Measurements from ENCODE around the gene MAP3K20. TPM values are rescaled to one million over a fixed set of nuclear protein-coding genes. Genes with fewer than 3 reads are reported as not detected.

The MAP3K20 gene
- total RNA-seq, 4 donors from 2014 or later: 24.1 to 34.5 (median 25.6) TPM

DNA sequence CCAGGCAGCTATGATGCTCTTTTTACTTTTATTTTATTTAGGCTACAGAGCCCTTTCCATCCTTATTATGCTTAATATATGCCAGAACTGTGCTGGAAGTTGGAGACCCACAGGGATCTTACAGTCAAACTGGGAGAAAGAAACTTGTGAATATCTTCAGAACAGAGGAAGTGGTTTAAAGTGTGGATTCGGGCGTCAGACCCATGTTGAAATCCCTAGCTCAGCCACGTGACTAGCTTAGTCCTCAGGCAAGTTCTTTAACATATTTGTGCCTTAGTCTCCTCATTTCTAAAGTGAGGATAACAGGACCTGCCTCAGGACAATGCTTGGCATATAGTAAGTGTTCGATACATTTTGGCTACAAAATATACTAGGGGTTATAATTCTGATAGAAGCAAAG lies 59.1 kb downstream of the MAP3K20 start:
- Histone ChIP-seq H3K36me3 (no peaks in the 10 kb centered on the region), H3K27ac (no peak overlapping the region), H3K9me3 (no peaks in the 10 kb centered on the region), H3K4me3 (replicated peaks in 1 of 3) (no peak overlapping the region), H3K27me3 (no peaks in the 10 kb centered on the region), H3K4me1 (no peaks in the 10 kb centered on the region)
- 74 to 87% methylated on average over 4 of the region's 4 CpGs for WGBS, 2 donors
- intact Hi-C loops (cut with DNase I): no loop called here
- no peak for DNase-seq
- TF ChIP-seq POLR2A (IDR thresholded peaks at IDR 0.05): no peak
- TF ChIP-seq, protein P1, sequence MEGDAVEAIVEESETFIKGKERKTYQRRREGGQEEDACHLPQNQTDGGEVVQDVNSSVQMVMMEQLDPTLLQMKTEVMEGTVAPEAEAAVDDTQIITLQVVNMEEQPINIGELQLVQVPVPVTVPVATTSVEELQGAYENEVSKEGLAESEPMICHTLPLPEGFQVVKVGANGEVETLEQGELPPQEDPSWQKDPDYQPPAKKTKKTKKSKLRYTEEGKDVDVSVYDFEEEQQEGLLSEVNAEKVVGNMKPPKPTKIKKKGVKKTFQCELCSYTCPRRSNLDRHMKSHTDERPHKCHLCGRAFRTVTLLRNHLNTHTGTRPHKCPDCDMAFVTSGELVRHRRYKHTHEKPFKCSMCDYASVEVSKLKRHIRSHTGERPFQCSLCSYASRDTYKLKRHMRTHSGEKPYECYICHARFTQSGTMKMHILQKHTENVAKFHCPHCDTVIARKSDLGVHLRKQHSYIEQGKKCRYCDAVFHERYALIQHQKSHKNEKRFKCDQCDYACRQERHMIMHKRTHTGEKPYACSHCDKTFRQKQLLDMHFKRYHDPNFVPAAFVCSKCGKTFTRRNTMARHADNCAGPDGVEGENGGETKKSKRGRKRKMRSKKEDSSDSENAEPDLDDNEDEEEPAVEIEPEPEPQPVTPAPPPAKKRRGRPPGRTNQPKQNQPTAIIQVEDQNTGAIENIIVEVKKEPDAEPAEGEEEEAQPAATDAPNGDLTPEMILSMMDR (IDR thresholded peaks at IDR 0.05): no peak

DNA sequence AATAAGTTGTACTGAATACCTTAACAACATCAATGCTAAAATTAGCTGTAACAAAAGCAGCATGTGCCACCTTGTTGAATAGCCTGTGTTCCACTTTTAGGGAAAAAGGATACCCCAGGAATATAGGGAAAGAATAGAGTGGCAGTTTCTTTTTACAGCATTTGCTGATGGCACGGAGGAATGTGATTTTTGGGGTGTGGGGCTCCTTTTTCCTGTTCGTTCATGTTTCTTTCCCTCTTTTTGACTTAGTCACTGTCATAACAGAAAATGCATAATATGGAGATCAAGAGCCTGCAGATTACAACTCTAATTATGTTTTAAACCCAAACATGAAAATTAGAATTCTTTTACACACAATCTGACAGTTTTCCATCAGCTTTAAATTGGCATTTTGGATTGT lies 60.4 kb downstream of the MAP3K20 start:
- no peak for DNase-seq
- Histone ChIP-seq H3K9me3 (no peaks in the 10 kb centered on the region), H3K27ac (no peak overlapping the region), H3K4me1 (no peaks in the 10 kb centered on the region), H3K27me3 (no peaks in the 10 kb centered on the region), H3K4me3 (replicated peaks in 1 of 3) (no peak overlapping the region), H3K36me3 (no peaks in the 10 kb centered on the region)
- intact Hi-C loops (cut with DNase I): no loop called here
- 84 to 87% methylated on average over 2 of the region's 2 CpGs for WGBS, 2 donors
- TF ChIP-seq POLR2A (IDR thresholded peaks at IDR 0.05): no peak

DNA sequence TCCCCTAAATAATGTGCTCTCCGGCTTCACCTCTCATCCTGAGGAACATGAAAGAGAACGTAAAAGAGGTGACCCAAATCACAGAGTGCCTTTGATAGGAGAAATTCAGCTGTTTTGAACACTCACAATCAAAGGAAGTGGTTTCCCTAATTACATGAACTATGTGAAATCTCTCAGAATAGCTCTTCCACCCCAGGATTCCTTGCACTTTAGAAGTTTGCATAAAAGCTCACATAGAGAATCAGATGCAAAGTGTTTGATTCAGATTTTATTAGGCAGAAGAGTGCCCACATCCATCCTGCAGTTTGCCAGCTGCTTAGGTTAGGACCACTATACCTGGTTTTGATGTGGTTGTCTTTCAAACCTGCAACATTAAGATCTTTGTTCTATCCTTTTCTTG lies 61.0 kb downstream of the MAP3K20 start:
- intact Hi-C loops (cut with DNase I): no loop called here
- Histone ChIP-seq H3K4me1 (no peaks in the 10 kb centered on the region), H3K36me3 (no peaks in the 10 kb centered on the region), H3K9me3 (no peaks in the 10 kb centered on the region), H3K27ac (no peak overlapping the region), H3K4me3 (replicated peaks in 1 of 3) (no peak overlapping the region), H3K27me3 (no peaks in the 10 kb centered on the region)
- 80 to 84% methylated on average over 2 of the region's 2 CpGs for WGBS, 2 donors
- no peak for DNase-seq
- TF ChIP-seq POLR2A (IDR thresholded peaks at IDR 0.05): no peak
- TF ChIP-seq, protein P1 (IDR thresholded peaks at IDR 0.05): no peak

DNA sequence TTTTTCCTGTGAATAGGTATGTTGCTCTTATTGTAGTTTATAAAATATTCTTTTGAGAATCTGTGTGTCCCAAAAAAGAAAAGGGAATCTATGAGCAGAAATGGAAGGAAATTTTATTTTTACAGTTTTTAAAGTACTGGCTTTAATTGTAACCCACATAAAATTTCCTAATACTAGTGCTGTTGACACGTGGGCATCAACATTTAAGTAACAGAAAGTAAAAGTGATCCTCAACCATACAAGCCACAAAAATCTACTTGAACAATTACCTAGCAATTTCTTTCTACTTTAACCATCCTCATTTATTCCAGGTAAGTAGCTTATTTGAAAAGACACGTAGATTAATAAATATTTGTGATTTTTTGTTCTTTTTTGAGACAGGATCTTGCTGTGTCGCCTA lies 62.0 kb downstream of the MAP3K20 start:
- no peak overlapping the region for H3K4me3 ChIP-seq (replicated peaks in 1 of 3)

DNA sequence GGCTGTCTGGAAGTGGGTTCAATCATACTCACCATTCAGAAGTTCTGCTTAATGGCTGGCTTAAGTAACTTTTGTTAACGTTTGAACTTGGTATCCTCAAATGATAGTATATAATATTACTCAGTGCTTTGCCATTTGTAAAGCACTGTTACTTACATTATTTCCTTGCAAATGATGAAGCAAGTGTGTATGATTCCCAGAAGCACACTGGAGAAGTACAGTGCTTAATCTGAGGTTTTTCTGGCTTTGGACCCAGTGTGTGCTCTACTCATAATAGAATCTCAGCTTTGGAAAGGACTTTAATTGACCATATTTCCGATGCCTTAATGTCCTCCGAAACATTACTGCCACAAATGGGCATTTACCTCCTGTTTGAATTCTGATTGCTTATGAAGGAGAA lies 63.3 kb downstream of the MAP3K20 start:
- Histone ChIP-seq H3K4me3 (replicated peaks in 1 of 3) (no peak overlapping the region), H3K36me3 (no peaks in the 10 kb centered on the region), H3K4me1 (no peaks in the 10 kb centered on the region), H3K27ac (no peak overlapping the region), H3K9me3 (no peaks in the 10 kb centered on the region), H3K27me3 (no peaks in the 10 kb centered on the region)
- intact Hi-C loops (cut with DNase I): no loop called here
- WGBS, 2 donors: 93 to 98% methylated on average over 3 of the region's 3 CpGs
- no peak for TF ChIP-seq POLR2A (IDR thresholded peaks at IDR 0.05)
- TF ChIP-seq, protein P1 (IDR thresholded peaks at IDR 0.05): no peak
- DNase-seq: no peak

More for the DNA sequence above, 62.0 kb downstream of the MAP3K20 start:
- no peak overlapping the region for H3K27ac ChIP-seq
- no peak for DNase-seq
- H3K36me3 ChIP-seq: no peaks in the 10 kb centered on the region
- TF ChIP-seq, protein P1 (IDR thresholded peaks at IDR 0.05): no peak
- TF ChIP-seq POLR2A (IDR thresholded peaks at IDR 0.05): no peak
- WGBS, 2 donors: 88 to 95% methylated on average over 3 of the region's 3 CpGs
- H3K9me3 ChIP-seq: no peaks in the 10 kb centered on the region
- H3K27me3 ChIP-seq: no peaks in the 10 kb centered on the region
- intact Hi-C loops (cut with DNase I): no loop called here
- H3K4me1 ChIP-seq: no peaks in the 10 kb centered on the region

DNA sequence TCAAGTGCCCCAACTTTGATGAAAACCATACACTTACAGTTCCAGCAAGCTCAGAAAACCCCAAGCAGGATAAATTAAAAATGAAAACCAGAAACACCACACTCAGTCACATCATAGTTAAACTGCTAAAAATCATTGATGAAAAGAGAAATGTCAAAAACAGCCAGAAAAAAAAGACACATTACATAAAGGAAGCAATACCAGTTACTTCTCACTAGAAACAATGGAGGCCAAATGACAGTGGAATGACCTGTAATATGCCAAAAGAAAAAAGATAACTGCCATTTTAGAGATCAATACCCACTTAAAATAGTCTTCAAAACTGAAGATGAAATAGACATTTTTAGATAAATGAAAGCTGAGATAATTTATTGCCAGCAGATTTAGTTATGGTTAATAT lies 66.0 kb downstream of the MAP3K20 start:
- no peaks in the 10 kb centered on the region for H3K27me3 ChIP-seq

More for the DNA sequence above, 66.0 kb downstream of the MAP3K20 start:
- no peak overlapping the region for H3K27ac ChIP-seq
- no peak overlapping the region for H3K4me3 ChIP-seq (replicated peaks in 1 of 3)
- H3K4me1 ChIP-seq: no peaks in the 10 kb centered on the region
- TF ChIP-seq POLR2A (IDR thresholded peaks at IDR 0.05): no peak
- TF ChIP-seq, protein P1 (IDR thresholded peaks at IDR 0.05): no peak
- no peaks in the 10 kb centered on the region for H3K36me3 ChIP-seq
- no peak for DNase-seq
- intact Hi-C loops (cut with DNase I): no loop called here
- no peaks in the 10 kb centered on the region for H3K9me3 ChIP-seq

All from thyroid gland (tissue), 4 donors.